ENCODE measurements around the gene SAT2. TPM values are rescaled to one million over a fixed set of nuclear protein-coding genes. Genes with fewer than 3 reads are reported as not detected.

SAT2 gene
- total RNA-seq, 1 donor from 2014 or later = 22.6 TPM

- no peaks in the 10 kb centered on the region for H3K9me3 ChIP-seq
- H3K4me3 ChIP-seq = peak overlapping the region; percentile 54 to 67
- H3K27ac ChIP-seq = peak overlapping the region; percentile 23 to 60
- peaks cover 32 to 34% of the 10 kb centered on the region in 2 donors for H3K36me3 ChIP-seq
- H3K4me1 ChIP-seq = peaks cover 8 to 18% of the 10 kb centered on the region in 2 donors
- H3K27me3 ChIP-seq = no peaks in the 10 kb centered on the region
- TF ChIP-seq CTCF (IDR thresholded peaks at IDR 0.05) = peak; percentile 89 to 95 (median 93)
- intact Hi-C loops (cut with DNase I) = loop anchor here (2.0 to 10.0 kb wide), 3 partner anchors 25 to 585 kb away; partner anchors contain the start of genes FXR2 and TMEM107
- DNase-seq (ENCODE audit: low spot score in 2 of 2) = peak; percentile 45 to 92
Measured at GRCh38 chr17:7589204-7589868, 38.3 kb downstream of the SAT2 start.

- H3K27me3 ChIP-seq = no peaks in the 10 kb centered on the region
- intact Hi-C loops (cut with DNase I) = loop anchor here (2.0 to 10.0 kb wide), 3 partner anchors 26 to 586 kb away; partner anchors contain the start of genes FXR2 and TMEM107
- H3K4me1 ChIP-seq = peaks cover 10 to 22% of the 10 kb centered on the region in 2 donors
- peak overlapping the region; percentile 23 to 60 for H3K27ac ChIP-seq
- peaks cover 25 to 27% of the 10 kb centered on the region in 2 donors for H3K36me3 ChIP-seq
- TF ChIP-seq CTCF (IDR thresholded peaks at IDR 0.05) = no peak
- no peak for DNase-seq (ENCODE audit: low spot score in 2 of 2)
- no peaks in the 10 kb centered on the region for H3K9me3 ChIP-seq
- peak overlapping the region; percentile 54 to 67 for H3K4me3 ChIP-seq
Measured at GRCh38 chr17:7588553-7589203, 38.9 kb downstream of the SAT2 start.

DNA sequence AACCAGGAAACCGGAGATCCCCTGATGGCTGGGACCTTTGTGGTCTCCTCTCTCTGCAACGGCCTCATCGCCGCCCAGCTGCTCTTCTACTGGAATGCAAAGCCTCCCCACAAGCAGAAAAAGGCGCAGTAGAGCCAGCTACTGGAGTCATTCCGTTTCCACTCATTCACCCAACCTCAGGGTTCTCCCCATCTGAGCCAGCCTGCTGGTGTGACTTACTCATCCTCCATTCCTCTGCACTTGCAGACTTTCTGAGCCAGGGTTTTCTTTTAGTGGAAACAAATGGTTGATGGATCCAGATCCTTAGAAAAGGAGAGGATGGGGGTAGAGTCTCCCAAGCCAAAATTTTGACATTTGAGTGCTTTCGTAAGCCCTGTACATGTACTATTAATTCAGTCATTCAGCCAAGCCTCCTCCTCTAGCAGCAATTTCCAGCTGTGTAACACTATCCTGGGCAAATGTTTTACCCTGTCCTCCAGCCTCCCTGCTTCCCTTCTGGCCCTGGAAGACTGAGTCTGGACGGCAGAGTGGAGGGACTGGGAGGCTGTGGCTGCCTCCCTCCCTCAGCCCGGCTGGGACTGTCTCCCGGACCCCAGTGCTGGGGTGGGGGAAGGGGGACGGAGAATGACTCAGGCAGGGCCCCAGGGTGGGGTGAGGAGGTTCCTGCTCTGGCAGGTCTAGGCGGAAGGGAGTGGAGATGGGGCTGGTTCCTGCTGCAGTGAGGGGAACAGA is 40.0 kb downstream of the SAT2 start:
- Histone ChIP-seq H3K4me3 (peak overlapping the region in 1 of 2 donors; percentile 23), H3K36me3 (peaks cover 14 to 16% of the 10 kb centered on the region in 2 donors), H3K27ac (peak overlapping the region; percentile 23 to 36), H3K27me3 (no peaks in the 10 kb centered on the region), H3K4me1 (peaks cover 17 to 29% of the 10 kb centered on the region in 2 donors), H3K9me3 (no peaks in the 10 kb centered on the region)
- intact Hi-C loops (cut with DNase I) = loop anchor here (2.0 to 10.0 kb wide), 3 partner anchors 27 to 587 kb away; partner anchors contain the start of genes FXR2 and TMEM107
- DNase-seq (ENCODE audit: low spot score in 2 of 2) = no peak
- TF ChIP-seq CTCF (IDR thresholded peaks at IDR 0.05) = no peak

- TF ChIP-seq CTCF (IDR thresholded peaks at IDR 0.05) = no peak
- no peak for DNase-seq (ENCODE audit: low spot score in 2 of 2)
- Histone ChIP-seq H3K36me3 (peaks cover 7 to 9% of the 10 kb centered on the region in 2 donors), H3K27me3 (no peaks in the 10 kb centered on the region), H3K4me1 (peaks cover 22 to 36% of the 10 kb centered on the region in 2 donors), H3K4me3 (no peak overlapping the region), H3K27ac (no peak overlapping the region), H3K9me3 (no peaks in the 10 kb centered on the region)
- intact Hi-C loops (cut with DNase I) = loop anchor here (10.0 kb wide), 1 partner anchor 588 kb away; the partner anchor contains the start of gene TMEM107
Measured at GRCh38 chr17:7586673-7587419, 40.8 kb downstream of the SAT2 start.

All from ascending aorta (tissue), 2 donors.